GM12878 (cell line): ENCODE results near the gene ETHE1. TPM values are rescaled to one million over a fixed set of nuclear protein-coding genes. Genes with fewer than 3 reads are reported as not detected.

ENCODE experiments used
- ATAC-seq: fragments of 200-7000 bp; cut with Tn5 transposase; 3 replicates; pipeline ENCODE4 v1.9.1; 2020; ENCODE audit warnings: mild to moderate bottlenecking, moderate library complexity
- BruUV-seq: library from RNA; stranded (reverse); fragments of 400-500 nt; replicated peaks from 2 replicates; lab custom pipeline; 2021; lab: Mats Ljungman, UMichigan
- CTCF ChIA-PET: fragments of 300-600 bp; sonication (Branson Sonifier 250); formaldehyde crosslinking; extraction: SDS; loops from one replicate; lab custom pipeline; 2021; ENCODE audit warnings: inconsistent platforms; lab: Yijun Ruan, JAX
- POLR2A ChIA-PET: fragments of 350-600 bp; formaldehyde crosslinking; extraction: SDS; loops from one replicate; lab custom pipeline; 2021; ENCODE audit warnings: inconsistent platforms; lab: Charles Lee
- RAD21 ChIA-PET: fragments of 300-600 bp; sonication (Branson Sonifier 250); formaldehyde crosslinking; loops from one replicate; lab custom pipeline; 2023; ENCODE audit warnings: antibody characterized with exemption; ENCODE audit not compliant: unreplicated experiment; lab: Charles Lee
- SMC1A ChIA-PET: fragments of 300-600 bp; sonication (Branson Sonifier 250); formaldehyde crosslinking; loops from one replicate; lab custom pipeline; 2023; ENCODE audit not compliant: unreplicated experiment, uncharacterized antibody; lab: Charles Lee
- DNase-seq: peaks from one replicate; pipeline ENCODE4 v3.0.0-alpha.2; 2011; ENCODE audit warnings: low read depth, low spot score
- FAIRE-seq: peaks from 3 replicates; lab custom pipeline; 2011; peaks lifted over from hg19 to GRCh38; lab: Jason Lieb, UNC
- H2AFZ ChIP-seq: 2 replicates; pipeline ENCODE4 v1.6.0; 2011; ENCODE audit warnings: low read depth, low read length, control low read depth; ENCODE audit not compliant: control insufficient read depth
- H3K27ac ChIP-seq: 2 replicates; pipeline ENCODE4 v1.5.1; 2011; ENCODE audit warnings: control low read depth; ENCODE audit not compliant: control insufficient read depth, insufficient read depth
- H3K27me3 ChIP-seq, 2 experiments: replicated peaks in 1 of 2; 2 replicates each; pipeline versions ENCODE4 v1.6.0 to v1.6.1; 2011; ENCODE audit warnings: low read length in 1 of 2; ENCODE audit not compliant: control insufficient read depth in 2 of 2, insufficient read depth in 2 of 2
- H3K36me3 ChIP-seq, 2 experiments: 2 replicates each; pipeline ENCODE4 v1.5.1; 2011; ENCODE audit warnings: low read length in 1 of 2; ENCODE audit not compliant: control insufficient read depth in 2 of 2, insufficient read depth in 2 of 2
- H3K4me1 ChIP-seq: 2 replicates; pipeline ENCODE4 v1.6.1; 2011; ENCODE audit warnings: mild to moderate bottlenecking, low read length, moderate library complexity, mixed read lengths; ENCODE audit not compliant: control insufficient read depth, insufficient read depth
- H3K4me2 ChIP-seq: 2 replicates; pipeline ENCODE4 v1.6.0; 2011; ENCODE audit warnings: control low read depth; ENCODE audit not compliant: control insufficient read depth, insufficient read depth
- H3K4me3 ChIP-seq: fragments of 200-600 bp; sonication (generic); 2 replicates; pipeline ENCODE4 v1.5.1; 2016
- H3K79me2 ChIP-seq: 2 replicates; pipeline ENCODE4 v1.6.0; 2011; ENCODE audit warnings: low read length; ENCODE audit not compliant: control insufficient read depth, insufficient read depth
- H3K9ac ChIP-seq: 2 replicates; pipeline ENCODE4 v1.8.0; 2011; ENCODE audit warnings: low read length, control low read depth, mixed read lengths; ENCODE audit not compliant: control insufficient read depth, insufficient read depth
- H3K9me3 ChIP-seq: replicated peaks from 3 replicates; pipeline ENCODE4 v1.5.1; 2011; ENCODE audit warnings: mild to moderate bottlenecking, low read length; ENCODE audit not compliant: control insufficient read depth, insufficient read depth
- H4K20me1 ChIP-seq: 2 replicates; pipeline ENCODE4 v1.6.0; 2011; ENCODE audit not compliant: control insufficient read depth, insufficient read depth
- CUX1 ChIP-seq: IDR thresholded peaks from 2 replicates; pipeline ENCODE4 v1.6.1; 2012; ENCODE audit warnings: improper control_type of control experiment, low read depth, low read length; ENCODE audit not compliant: insufficient replicate concordance
- EP300 ChIP-seq, 2 experiments: fragments of 150-350 bp in 1 of 2; IDR thresholded peaks; 2 replicates each; pipeline ENCODE4 v1.6.1; 2011 to 2012; ENCODE audit warnings: low read depth in 2 of 2, low read length in 2 of 2, borderline replicate concordance in 1 of 2, improper control_type of control experiment in 1 of 2, inconsistent platforms in 1 of 2; ENCODE audit not compliant: control insufficient read depth in 1 of 2
- MXI1 ChIP-seq: fragments of 150-350 bp; IDR thresholded peaks from 2 replicates; pipeline ENCODE4 v1.6.1; 2011; ENCODE audit warnings: low read depth, mild to moderate bottlenecking, inconsistent platforms, low read length, improper control_type of control experiment
- STAT3 ChIP-seq: IDR thresholded peaks from 2 replicates; pipeline ENCODE4 v1.6.1; 2011; ENCODE audit warnings: low read depth, low read length, improper control_type of control experiment
- ZNF592 ChIP-seq: fragments of 450-650 bp; IDR thresholded peaks from 2 replicates; pipeline ENCODE4 v1.6.1; 2017; ENCODE audit warnings: mild to moderate bottlenecking, moderate library complexity
- WGBS: methylation state at CpG from one replicate; pipeline ENCODE4 v1.1.6; 2016; ENCODE audit warnings: low lambda C conversion rate; ENCODE audit not compliant: insufficient replicate concordance, insufficient coverage; ENCODE audit errors: missing lambda C conversion rate; 5-methylcytosine and 5-hydroxymethylcytosine counted together
- in situ Hi-C: fragments of 300-500 bp; cut with MboI; formaldehyde crosslinking; loops from 9 replicates; pipeline ENCODE4 v1.14.3; 2018; ENCODE audit warnings: mixed read lengths
- intact Hi-C: fragments of 100-400 bp; cut with micrococcal nuclease; formaldehyde crosslinking; loops from one replicate; pipeline ENCODE4 v1.14.2; 2022; ENCODE audit not compliant: unreplicated experiment
- polyA plus RNA-seq, 11 experiments: library from polyadenylated mRNA; depleted of rRNA in 4 of 11; unstranded in 6 of 11; stranded (reverse) in 5 of 11; fragments of >200 nt; fragmentation: Nextera tagmentation in 4 of 11; fragmentation: Illumina TruSeq in 1 of 11; extraction: Ambion mirVana in 4 of 11; extraction: Trizol in 1 of 11; gene quantifications; 1 replicate in 1 of 11; 2 replicates in 10 of 11; pipeline versions ENCODE4 v1.2.1 to v1.2.3, GENCODE V29; 2011 to 2016; ENCODE audit warnings: inconsistent platforms in 2 of 11, missing spikeins in 2 of 11, low read depth in 1 of 11
- total RNA-seq, 4 experiments: library from RNA; depleted of rRNA in 3 of 4; stranded (reverse); fragments of >200 nt in 3 of 4; fragmentation: Illumina TruSeq in 1 of 4; extraction: Trizol in 1 of 4; gene quantifications; 2 replicates each; pipeline versions ENCODE4 v1.2.1 to v1.2.3, GENCODE V29; 2013 to 2021

Gene ETHE1
- total and polyA plus RNA-seq, 10 of the 15 experiments (the other 5 are each of a cell fraction or from before 2014, with no cell fraction given), result 22.1 to 155 (median 52.7) TPM

DNA sequence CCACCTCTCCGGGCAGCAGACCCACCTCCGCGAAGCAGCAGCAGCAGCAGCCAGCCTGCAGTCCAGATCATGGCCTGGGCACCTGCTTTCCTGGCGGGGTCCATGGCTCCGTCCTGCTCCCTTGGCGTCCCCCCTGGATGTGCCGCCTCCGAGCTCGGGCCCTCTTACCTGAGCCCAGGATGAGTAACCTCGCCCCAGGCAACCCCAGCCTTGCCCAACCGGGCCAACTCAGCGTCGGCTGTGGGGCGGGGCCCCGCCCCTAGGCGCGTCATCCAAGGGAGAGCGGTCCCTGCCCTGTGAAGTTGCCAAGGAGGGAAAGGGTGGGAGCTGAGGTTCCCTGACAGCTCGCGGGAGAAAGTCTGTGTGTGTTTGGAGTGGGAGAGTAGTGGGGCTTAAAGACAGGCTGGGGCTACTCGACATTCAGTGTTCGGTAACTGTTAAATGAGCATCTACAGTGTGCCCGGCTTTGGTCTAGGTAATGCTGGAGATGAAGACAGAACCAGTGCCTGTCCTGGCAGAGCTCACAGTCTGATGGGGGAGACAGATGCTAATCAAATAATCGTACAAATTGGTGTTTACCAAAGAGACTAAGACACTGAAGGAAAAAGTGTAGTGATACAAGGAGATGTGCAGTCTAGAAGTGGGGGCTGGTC, 61.4 kb downstream of the ETHE1 start, which contains the start of gene LYPD3:
Gene LYPD3 (minus strand): TSS at position 141 of the 653 bp plus-strand sequence. CDS start 37 bp downstream, at position 104.
- SMC1A ChIA-PET, result no interaction called here
- Histone ChIP-seq H3K9ac (no peak within 1 kb of the TSS), H4K20me1 (no peaks in the 10 kb centered on the region), H3K79me2 (no peaks in the 10 kb centered on the region), H3K4me1 (peaks cover 8% of the 10 kb centered on the region; the same call in 1 of the 2 replicates)
- DNase-seq, result no peak
- no peak for FAIRE-seq
- WGBS, result 89% methylated on average over 24 of the region's 24 CpGs
- POLR2A ChIA-PET, result interaction anchor here (0.7 to 1.1 kb wide), 2 partner anchors 67 to 68 kb away, joined by 3 to 4 read pairs; partner anchors contain the start of gene ZNF575
- intact Hi-C loops, result no loop called here
- TF ChIP-seq EP300 (IDR thresholded peaks at IDR 0.05; ENCODE audit: borderline replicate concordance in 1 of 2, control insufficient read depth in 1 of 2, low read depth in 2 of 2, low read length in 2 of 2) (no peak), MXI1 (no peak), STAT3 (no peak), ZNF592 (no peak), CUX1 (no peak)
- TF ChIP-seq, all 136 proteins: peak for 0
- Histone ChIP-seq H3K9me3 (no peaks in the 10 kb centered on the region), H3K27ac (no peak within 1 kb of the TSS), H2AFZ (peak within 1 kb of the TSS; percentile 98), H3K27me3 (no peaks in the 10 kb centered on the region), H3K36me3 (no peaks in the 10 kb centered on the region), H3K4me3 (no peak within 1 kb of the TSS), H3K4me2 (peak within 1 kb of the TSS; percentile 95)
- CTCF ChIA-PET, result interaction anchor here (3.1 to 3.9 kb wide), 2 partner anchors 18 to 54 kb away, joined by 11 to 31 read pairs; no protein-coding TSS in a partner anchor
- RAD21 ChIA-PET, result no interaction called here
- BruUV-seq, result no TSS peak
- in situ Hi-C loops, result no loop called here
- no peak for ATAC-seq
